HEK293 (cell line): ENCODE measurements around the gene SRSF11.
"Not testable (repeated sequence)": the region's sequence is repeated elsewhere in the genome, so short reads cannot be mapped to it uniquely, and the experiment has no call there.

Experiments used
- CTCF ChIA-PET: fragments of 350-600 bp; formaldehyde crosslinking; extraction: SDS; loops from one replicate; lab custom pipeline; 2021; ENCODE audit warnings: antibody characterized with exemption; lab: Yijun Ruan, JAX
- POLR2A ChIA-PET: fragments of 300-600 bp; formaldehyde crosslinking; extraction: SDS; loops from one replicate; lab custom pipeline; 2020; ENCODE audit warnings: antibody characterized with exemption, inconsistent platforms; lab: Yijun Ruan, JAX
- H3K27ac ChIP-seq: fragments of 200-500 bp; sonication (Bioruptor generic); 2 replicates; pipeline ENCODE4 v1.5.1; 2014; ENCODE audit warnings: low read depth, low read length, control low read depth, inconsistent platforms; ENCODE audit errors: extremely low read depth
- H3K36me3 ChIP-seq, 2 experiments: fragments of 200-500 bp in 1 of 2; sonication (Bioruptor generic) in 1 of 2; 1 replicate in 1 of 2; 2 replicates in 1 of 2; pipeline ENCODE4 v1.5.1; 2014 to 2017; ENCODE audit warnings: inconsistent platforms in 2 of 2, low read length in 2 of 2; ENCODE audit not compliant: control insufficient read depth in 2 of 2, insufficient read depth in 1 of 2
- H3K4me1 ChIP-seq: fragments of 200-500 bp; sonication (Bioruptor generic); 2 replicates; pipeline ENCODE4 v1.5.1; 2014; ENCODE audit warnings: mild to moderate bottlenecking, low read length, inconsistent platforms; ENCODE audit not compliant: control insufficient read depth, insufficient read depth
- H3K4me3 ChIP-seq: 2 replicates; pipeline ENCODE4 v1.5.1; 2011; ENCODE audit warnings: low read depth, mild to moderate bottlenecking, control low read depth, low read length, moderate library complexity
- H3K9me3 ChIP-seq: fragments of 200-500 bp; sonication (Bioruptor generic); 2 replicates; pipeline ENCODE4 v1.5.1; 2014; ENCODE audit warnings: low read depth, low read length, inconsistent platforms; ENCODE audit not compliant: control insufficient read depth, insufficient read depth
- EGR2 ChIP-seq: fragments of 450-650 bp; formaldehyde crosslinking; IDR thresholded peaks from 2 replicates; pipeline ENCODE4 v1.5.1; 2016; ENCODE audit warnings: low read depth, missing biosample characterization, missing genetic modification characterization
- GLIS1 ChIP-seq: fragments of 450-650 bp; formaldehyde crosslinking; IDR thresholded peaks from 2 replicates; pipeline ENCODE4 v1.5.1; 2016; ENCODE audit warnings: missing biosample characterization, missing genetic modification characterization
- HIC1 ChIP-seq: fragments of 450-650 bp; formaldehyde crosslinking; IDR thresholded peaks from 2 replicates; pipeline ENCODE4 v1.5.1; 2016; ENCODE audit warnings: missing biosample characterization, missing genetic modification characterization
- KLF10 ChIP-seq: fragments of 450-650 bp; IDR thresholded peaks from 2 replicates; pipeline ENCODE4 v1.5.1; 2018; ENCODE audit warnings: missing biosample characterization, mild to moderate bottlenecking, missing genetic modification characterization
- KLF17 ChIP-seq: fragments of 450-650 bp; formaldehyde crosslinking; IDR thresholded peaks from 2 replicates; pipeline ENCODE4 v1.5.1; 2016; ENCODE audit warnings: missing biosample characterization, missing genetic modification characterization
- PRDM1 ChIP-seq: fragments of 450-650 bp; formaldehyde crosslinking; IDR thresholded peaks from 2 replicates; pipeline ENCODE4; 2016; ENCODE audit warnings: missing biosample characterization, missing genetic modification characterization
- PRDM4 ChIP-seq: fragments of 450-650 bp; formaldehyde crosslinking; IDR thresholded peaks from 2 replicates; pipeline ENCODE4 v1.5.1; 2017; ENCODE audit warnings: missing biosample characterization, missing genetic modification characterization
- SCRT2 ChIP-seq: fragments of 450-650 bp; formaldehyde crosslinking; IDR thresholded peaks from 2 replicates; pipeline ENCODE4 v1.5.1; 2016; ENCODE audit warnings: missing biosample characterization, missing genetic modification characterization
- ZBTB8A ChIP-seq: fragments of 450-650 bp; formaldehyde crosslinking; IDR thresholded peaks from 2 replicates; pipeline ENCODE4 v1.5.1; 2016; ENCODE audit warnings: missing biosample characterization, missing genetic modification characterization
- ZFP41 ChIP-seq: fragments of 450-650 bp; formaldehyde crosslinking; IDR thresholded peaks from 2 replicates; pipeline ENCODE4 v1.5.1; 2016; ENCODE audit warnings: missing biosample characterization, missing genetic modification characterization, borderline replicate concordance
- ZNF140 ChIP-seq: fragments of 450-650 bp; formaldehyde crosslinking; IDR thresholded peaks from 2 replicates; pipeline ENCODE4 v1.5.1; 2016; ENCODE audit warnings: missing biosample characterization, missing genetic modification characterization
- ZNF324 ChIP-seq: fragments of 450-650 bp; formaldehyde crosslinking; IDR thresholded peaks from 2 replicates; pipeline ENCODE4 v1.5.1; 2016; ENCODE audit warnings: missing biosample characterization, missing genetic modification characterization
- ZNF529 ChIP-seq: fragments of 450-650 bp; formaldehyde crosslinking; IDR thresholded peaks from 2 replicates; pipeline ENCODE4 v1.5.1; 2017; ENCODE audit warnings: missing genetic modification characterization, missing biosample characterization; ENCODE audit not compliant: insufficient replicate concordance
- ZNF544 ChIP-seq: fragments of 450-650 bp; formaldehyde crosslinking; IDR thresholded peaks from 2 replicates; pipeline ENCODE4 v1.5.0; 2017; ENCODE audit warnings: missing biosample characterization, missing genetic modification characterization
- ZNF585B ChIP-seq: fragments of 450-650 bp; formaldehyde crosslinking; IDR thresholded peaks from 2 replicates; pipeline ENCODE4 v1.5.1; 2016; ENCODE audit warnings: missing biosample characterization, missing genetic modification characterization
- ZNF704 ChIP-seq: fragments of 450-650 bp; formaldehyde crosslinking; IDR thresholded peaks from 2 replicates; pipeline ENCODE4 v1.5.1; 2016; ENCODE audit warnings: missing biosample characterization, missing genetic modification characterization
- ZNF843 ChIP-seq: fragments of 450-650 bp; formaldehyde crosslinking; IDR thresholded peaks from 2 replicates; pipeline ENCODE4 v1.5.1; 2016; ENCODE audit warnings: missing biosample characterization, missing genetic modification characterization
- TF ChIP-seq, protein P1 (sequence below): fragments of 450-650 bp; formaldehyde crosslinking; IDR thresholded peaks from 2 replicates; pipeline ENCODE4 v1.5.1; 2016; ENCODE audit warnings: missing biosample characterization, missing genetic modification characterization
- TF ChIP-seq, protein P2 (sequence below): fragments of 450-650 bp; formaldehyde crosslinking; IDR thresholded peaks from 2 replicates; pipeline ENCODE4 v1.5.1; 2016; ENCODE audit warnings: missing biosample characterization, missing genetic modification characterization, low read depth
- TF ChIP-seq, protein P3 (sequence below): fragments of 450-650 bp; formaldehyde crosslinking; IDR thresholded peaks from 2 replicates; pipeline ENCODE4 v1.5.1; 2016; ENCODE audit warnings: missing biosample characterization, missing genetic modification characterization

Gene SRSF11

GRCh38 chr1:70171512-70171911 is 49.7 kb upstream of the SRSF11 start:
- POLR2A ChIA-PET: no interaction called here
- Histone ChIP-seq H3K9me3 (no peaks in the 10 kb centered on the region), H3K4me3 (no peak overlapping the region), H3K27ac (no peak overlapping the region), H3K36me3 (peaks cover 0 to 10% of the 10 kb centered on the region in 2 experiments; a peak in 1 of 3 replicates), H3K4me1 (no peaks in the 10 kb centered on the region)
- TF ChIP-seq ZNF544 (tag by site-specific recombination) (no peak), ZBTB8A (tag by site-specific recombination) (no peak), KLF10 (no peak), ZFP41 (tag by site-specific recombination) (no peak), PRDM1 (tag by site-specific recombination) (no peak), EGR2 (tag by site-specific recombination) (no peak), GLIS1 (tag by site-specific recombination) (no peak), ZNF843 (tag by site-specific recombination) (no peak), ZNF529 (tag by site-specific recombination) (no peak), KLF17 (tag by site-specific recombination) (no peak), PRDM4 (tag by site-specific recombination) (no peak), ZNF140 (no peak), ZNF585B (tag by site-specific recombination) (no peak)
- TF ChIP-seq, protein P1, sequence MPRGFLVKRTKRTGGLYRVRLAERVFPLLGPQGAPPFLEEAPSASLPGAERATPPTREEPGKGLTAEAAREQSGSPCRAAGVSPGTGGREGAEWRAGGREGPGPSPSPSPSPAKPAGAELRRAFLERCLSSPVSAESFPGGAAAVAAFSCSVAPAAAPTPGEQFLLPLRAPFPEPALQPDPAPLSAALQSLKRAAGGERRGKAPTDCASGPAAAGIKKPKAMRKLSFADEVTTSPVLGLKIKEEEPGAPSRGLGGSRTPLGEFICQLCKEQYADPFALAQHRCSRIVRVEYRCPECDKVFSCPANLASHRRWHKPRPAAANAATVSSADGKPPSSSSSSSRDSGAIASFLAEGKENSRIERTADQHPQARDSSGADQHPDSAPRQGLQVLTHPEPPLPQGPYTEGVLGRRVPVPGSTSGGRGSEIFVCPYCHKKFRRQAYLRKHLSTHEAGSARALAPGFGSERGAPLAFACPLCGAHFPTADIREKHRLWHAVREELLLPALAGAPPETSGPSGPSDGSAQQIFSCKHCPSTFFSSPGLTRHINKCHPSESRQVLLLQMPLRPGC (tag by site-specific recombination): no peak
- TF ChIP-seq, protein P2, sequence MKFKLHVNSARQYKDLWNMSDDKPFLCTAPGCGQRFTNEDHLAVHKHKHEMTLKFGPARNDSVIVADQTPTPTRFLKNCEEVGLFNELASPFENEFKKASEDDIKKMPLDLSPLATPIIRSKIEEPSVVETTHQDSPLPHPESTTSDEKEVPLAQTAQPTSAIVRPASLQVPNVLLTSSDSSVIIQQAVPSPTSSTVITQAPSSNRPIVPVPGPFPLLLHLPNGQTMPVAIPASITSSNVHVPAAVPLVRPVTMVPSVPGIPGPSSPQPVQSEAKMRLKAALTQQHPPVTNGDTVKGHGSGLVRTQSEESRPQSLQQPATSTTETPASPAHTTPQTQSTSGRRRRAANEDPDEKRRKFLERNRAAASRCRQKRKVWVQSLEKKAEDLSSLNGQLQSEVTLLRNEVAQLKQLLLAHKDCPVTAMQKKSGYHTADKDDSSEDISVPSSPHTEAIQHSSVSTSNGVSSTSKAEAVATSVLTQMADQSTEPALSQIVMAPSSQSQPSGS (tag by site-specific recombination): no peak
- CTCF ChIA-PET: no interaction called here

- peaks cover 6 to 13% of the 10 kb centered on the region in 2 experiments for H3K36me3 ChIP-seq
- H3K4me3 ChIP-seq, H3K4me1 ChIP-seq, POLR2A ChIA-PET, CTCF ChIA-PET, H3K27ac ChIP-seq, H3K9me3 ChIP-seq: not testable (repeated sequence)
Measured at GRCh38 chr1:70185181-70185580, 36.0 kb upstream of the SRSF11 start.

DNA sequence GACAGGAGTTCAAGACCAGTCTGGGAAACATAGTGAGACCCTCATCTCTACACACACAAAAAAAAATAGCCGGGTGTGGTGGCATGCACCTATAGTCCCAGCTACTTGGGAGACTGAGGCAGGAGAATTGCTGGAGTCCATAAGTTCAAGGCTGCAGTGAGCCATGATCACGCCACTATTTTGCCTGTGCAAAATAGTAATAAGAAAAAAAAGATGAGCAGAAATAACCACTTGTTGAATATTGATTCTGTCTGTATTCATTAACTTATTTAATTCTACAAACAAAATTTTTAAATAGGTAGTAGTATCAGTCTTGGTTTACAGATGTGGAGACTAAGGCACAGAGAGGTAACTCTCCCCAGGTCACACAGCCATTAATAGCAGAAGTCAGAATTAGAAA is 32.7 kb upstream of the SRSF11 start:
- Histone ChIP-seq H3K4me3 (no peak overlapping the region), H3K9me3 (no peaks in the 10 kb centered on the region), H3K4me1 (0 out of 2 replicates have a peak, but pooled peaks cover 4% of the 10 kb centered on the region), H3K27ac (no peak overlapping the region), H3K36me3 (peaks cover 1 to 11% of the 10 kb centered on the region in 2 experiments)
- ChIA-PET CTCF (interaction anchor here (0.6 kb wide), 1 partner anchor 84 kb away, joined by 3 read pairs; no protein-coding TSS in a partner anchor), POLR2A (no interaction called here)
- TF ChIP-seq, protein P3, sequence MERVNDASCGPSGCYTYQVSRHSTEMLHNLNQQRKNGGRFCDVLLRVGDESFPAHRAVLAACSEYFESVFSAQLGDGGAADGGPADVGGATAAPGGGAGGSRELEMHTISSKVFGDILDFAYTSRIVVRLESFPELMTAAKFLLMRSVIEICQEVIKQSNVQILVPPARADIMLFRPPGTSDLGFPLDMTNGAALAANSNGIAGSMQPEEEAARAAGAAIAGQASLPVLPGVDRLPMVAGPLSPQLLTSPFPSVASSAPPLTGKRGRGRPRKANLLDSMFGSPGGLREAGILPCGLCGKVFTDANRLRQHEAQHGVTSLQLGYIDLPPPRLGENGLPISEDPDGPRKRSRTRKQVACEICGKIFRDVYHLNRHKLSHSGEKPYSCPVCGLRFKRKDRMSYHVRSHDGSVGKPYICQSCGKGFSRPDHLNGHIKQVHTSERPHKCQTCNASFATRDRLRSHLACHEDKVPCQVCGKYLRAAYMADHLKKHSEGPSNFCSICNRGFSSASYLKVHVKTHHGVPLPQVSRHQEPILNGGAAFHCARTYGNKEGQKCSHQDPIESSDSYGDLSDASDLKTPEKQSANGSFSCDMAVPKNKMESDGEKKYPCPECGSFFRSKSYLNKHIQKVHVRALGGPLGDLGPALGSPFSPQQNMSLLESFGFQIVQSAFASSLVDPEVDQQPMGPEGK (tag by site-specific recombination): no peak
- TF ChIP-seq HIC1 (tag by site-specific recombination) (no peak), SCRT2 (peak; percentile 76), ZNF704 (tag by site-specific recombination) (no peak), ZNF324 (tag by site-specific recombination) (no peak)
